ENCODE results near the gene RCAN2.

- TF ChIP-seq CTCF (conservative IDR thresholded peaks at IDR 0.05; ENCODE audit: low read depth in 2 of 2) (no peak), EZH2 (IDR thresholded peaks at IDR 0.05; ENCODE audit: low read depth, unreplicated experiment) (no peak), JUNB (IDR thresholded peaks at IDR 0.05; ENCODE audit: unreplicated experiment) (no peak), POLR2AphosphoS5 (IDR thresholded peaks at IDR 0.05; ENCODE audit: low read depth) (no peak), ZNF331 (CRISPR knock-in tag; IDR thresholded peaks at IDR 0.05; ENCODE audit: low read depth) (no peak), ETS1 (IDR thresholded peaks at IDR 0.05) (no peak), STAT1 (IDR thresholded peaks at IDR 0.05; ENCODE audit: unreplicated experiment) (no peak), CREB1 (CRISPR knock-in tag; IDR thresholded peaks at IDR 0.05; ENCODE audit: low read depth) (no peak), EZH2phosphoT487 (IDR thresholded peaks at IDR 0.05; ENCODE audit: unreplicated experiment) (no peak), REST (IDR thresholded peaks at IDR 0.05; ENCODE audit: unreplicated experiment) (no peak), NANOG (IDR thresholded peaks at IDR 0.05; ENCODE audit: borderline replicate concordance) (no peak)
Observed at GRCh38 chr6:46411456-46412197, 79.6 kb downstream of the RCAN2 start.
